Measurements from ENCODE around the gene ATP6V1G1.

ATP6V1G1 gene

DNA sequence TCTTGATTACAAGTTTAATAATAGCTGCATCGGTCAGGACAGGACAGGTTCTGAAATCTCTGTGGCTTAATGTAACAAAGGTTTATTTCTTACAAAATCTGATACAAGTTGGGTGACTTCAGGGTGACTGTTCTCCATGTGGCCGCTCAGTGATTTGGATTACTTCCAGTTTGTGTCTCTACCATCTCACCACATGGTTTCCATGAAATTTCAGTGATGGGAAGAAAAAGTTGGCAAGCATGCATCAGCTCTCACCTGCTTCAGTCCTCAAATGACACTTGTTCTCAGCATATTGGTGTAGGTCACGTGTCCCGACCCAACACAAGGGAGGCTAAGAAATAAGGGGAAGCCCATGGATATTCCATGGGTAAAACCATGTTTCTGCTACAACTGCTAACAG, 15.7 kb downstream of the ATP6V1G1 start:
- TF ChIP-seq EGR1 (IDR thresholded peaks at IDR 0.05) (no peak), TAF1 (IDR thresholded peaks at IDR 0.05; ENCODE audit: low read depth) (no peak), ZBTB7A (IDR thresholded peaks at IDR 0.05; ENCODE audit: low read depth) (no peak), USF1 (IDR thresholded peaks at IDR 0.05) (no peak), FOXM1 (IDR thresholded peaks at IDR 0.05; ENCODE audit: borderline replicate concordance, low read depth) (no peak), EP300 (IDR thresholded peaks at IDR 0.05; ENCODE audit: borderline replicate concordance) (no peak), NFIC (IDR thresholded peaks at IDR 0.05) (no peak), CEBPB (IDR thresholded peaks at IDR 0.05) (no peak), MAX (IDR thresholded peaks at IDR 0.05) (no peak), YY1 (IDR thresholded peaks at IDR 0.05; ENCODE audit: low read depth) (no peak), TEAD4 (IDR thresholded peaks at IDR 0.05) (no peak)

DNA sequence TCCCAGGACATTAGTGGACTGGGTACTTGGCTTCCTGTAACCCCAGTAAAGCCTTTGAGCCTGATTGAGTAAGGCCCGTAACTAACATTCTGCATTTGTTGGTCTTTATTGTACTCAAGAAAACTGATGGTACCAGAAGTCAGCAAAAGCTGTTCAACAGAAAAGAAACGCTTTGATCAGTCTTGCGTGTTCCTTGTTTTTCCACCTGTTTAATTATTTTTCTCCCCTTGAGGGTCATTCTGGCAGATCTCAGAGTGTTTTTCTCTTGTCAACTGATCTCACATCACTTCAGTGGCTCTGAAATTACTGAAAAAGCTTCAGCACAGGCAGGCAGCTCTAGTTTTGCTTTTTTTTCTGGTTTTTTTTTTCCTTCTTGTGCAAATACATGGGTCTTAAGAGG, 17.4 kb downstream of the ATP6V1G1 start:
- TF ChIP-seq MAX (IDR thresholded peaks at IDR 0.05) = no peak
- no peak for TF ChIP-seq NFIC (IDR thresholded peaks at IDR 0.05)
- TF ChIP-seq FOXM1 (IDR thresholded peaks at IDR 0.05; ENCODE audit: borderline replicate concordance, low read depth) = no peak
- no peak for TF ChIP-seq CEBPB (IDR thresholded peaks at IDR 0.05)
- TF ChIP-seq USF1 (IDR thresholded peaks at IDR 0.05) = no peak

- TF ChIP-seq YY1 (IDR thresholded peaks at IDR 0.05; ENCODE audit: low read depth) (no peak), NFIC (IDR thresholded peaks at IDR 0.05) (no peak), RAD21 (IDR thresholded peaks at IDR 0.05; ENCODE audit: low read depth) (no peak), CEBPB (IDR thresholded peaks at IDR 0.05) (no peak), TCF12 (IDR thresholded peaks at IDR 0.05; ENCODE audit: low read depth) (no peak), TAF1 (IDR thresholded peaks at IDR 0.05; ENCODE audit: low read depth) (no peak), MAX (IDR thresholded peaks at IDR 0.05) (no peak), REST (IDR thresholded peaks at IDR 0.05; ENCODE audit: low read depth) (no peak), ZBTB7A (IDR thresholded peaks at IDR 0.05; ENCODE audit: low read depth) (no peak), TEAD4 (IDR thresholded peaks at IDR 0.05) (no peak), FOXM1 (IDR thresholded peaks at IDR 0.05; ENCODE audit: borderline replicate concordance, low read depth) (no peak), CREB1 (IDR thresholded peaks at IDR 0.05; ENCODE audit: low read depth) (no peak), EP300 (IDR thresholded peaks at IDR 0.05; ENCODE audit: borderline replicate concordance) (no peak), EGR1 (IDR thresholded peaks at IDR 0.05) (no peak), USF1 (IDR thresholded peaks at IDR 0.05) (no peak)
These were observed 18.5 kb downstream of the ATP6V1G1 start for GRCh38 chr9:114606068-114606467.

GRCh38 chr9:114606597-114607207, 19.1 kb downstream of the ATP6V1G1 start:
- TF ChIP-seq NFIC (IDR thresholded peaks at IDR 0.05) = no peak
- TF ChIP-seq TEAD4 (IDR thresholded peaks at IDR 0.05) = no peak
- TF ChIP-seq FOXM1 (IDR thresholded peaks at IDR 0.05; ENCODE audit: borderline replicate concordance, low read depth) = no peak
- no peak for TF ChIP-seq RAD21 (IDR thresholded peaks at IDR 0.05; ENCODE audit: low read depth)
- no peak for TF ChIP-seq CREB1 (IDR thresholded peaks at IDR 0.05; ENCODE audit: low read depth)
- TF ChIP-seq TCF12 (IDR thresholded peaks at IDR 0.05; ENCODE audit: low read depth) = no peak
- TF ChIP-seq ZBTB7A (IDR thresholded peaks at IDR 0.05; ENCODE audit: low read depth) = no peak
- TF ChIP-seq REST (IDR thresholded peaks at IDR 0.05; ENCODE audit: low read depth) = no peak
- TF ChIP-seq EP300 (IDR thresholded peaks at IDR 0.05; ENCODE audit: borderline replicate concordance) = no peak

DNA sequence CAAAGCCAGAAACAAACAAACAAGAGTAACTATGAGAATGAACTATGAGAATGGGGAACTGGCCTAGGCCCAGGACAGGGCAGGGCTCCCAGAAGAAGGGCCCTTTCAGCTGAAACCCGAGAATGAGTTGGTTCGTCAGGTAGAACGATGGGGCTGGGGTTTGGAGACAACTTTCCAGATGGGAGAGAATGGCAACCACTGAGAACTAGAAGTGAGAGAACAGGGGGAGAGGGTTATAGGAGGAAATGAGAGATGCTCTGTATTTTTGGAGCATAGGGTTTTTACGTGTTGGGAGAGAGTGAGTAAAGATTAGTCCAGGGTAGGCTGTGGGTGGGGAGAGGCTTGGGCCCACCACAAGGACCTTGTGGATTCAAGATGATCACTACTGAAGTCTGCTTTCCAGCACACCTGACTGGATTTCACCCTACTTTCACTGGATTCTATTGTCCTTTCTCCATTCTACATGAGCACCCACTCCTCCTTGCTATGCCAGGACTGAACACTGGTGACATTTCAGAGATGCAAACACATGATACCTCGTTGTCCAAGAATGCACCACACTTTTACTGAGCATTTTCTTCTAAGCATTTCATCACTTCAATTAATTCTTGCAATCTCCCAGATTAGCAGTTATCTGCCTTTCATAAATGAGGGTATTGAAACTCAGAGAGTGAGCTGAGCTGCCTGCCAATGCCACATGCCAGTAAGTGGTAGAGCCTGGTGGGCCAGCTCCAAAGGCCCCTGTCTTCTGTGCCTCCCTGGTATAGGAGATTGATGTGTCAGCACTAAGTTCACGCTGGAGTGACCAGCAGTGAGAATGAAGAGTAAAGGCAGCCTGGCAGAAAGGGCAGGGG, 20.3 kb downstream of the ATP6V1G1 start:
- no peak for TF ChIP-seq CEBPB (IDR thresholded peaks at IDR 0.05)
- TF ChIP-seq NFIC (IDR thresholded peaks at IDR 0.05) = no peak
- TF ChIP-seq TCF12 (IDR thresholded peaks at IDR 0.05; ENCODE audit: low read depth) = no peak
- TF ChIP-seq ZBTB7A (IDR thresholded peaks at IDR 0.05; ENCODE audit: low read depth) = no peak
- no peak for TF ChIP-seq TEAD4 (IDR thresholded peaks at IDR 0.05)
